Prostate gland (tissue), 2 donors: ENCODE data around the gene SLC66A2. TPM values are rescaled to one million over a fixed set of nuclear protein-coding genes. Genes with fewer than 3 reads are reported as not detected.
A peak's percentile ranks its signal among the peaks of the same experiment; 100 is the strongest.

Experiments
- DNase-seq: peaks from one replicate; pipeline ENCODE4 v3.0.0-alpha.2; 2019; ENCODE audit warnings: low spot score
- H3K27ac ChIP-seq, 2 donors: fragments of 200-600 bp; sonication (generic); 2 replicates each; pipeline ENCODE4 v1.5.1; 2017 to 2019
- H3K27me3 ChIP-seq: fragments of 200-600 bp; sonication (generic); replicated peaks from 2 replicates; pipeline ENCODE4 v1.5.1; 2019; ENCODE audit not compliant: insufficient read depth
- H3K36me3 ChIP-seq, 2 donors: fragments of 200-600 bp; sonication (generic); 1 replicate in 1 of 2; 2 replicates in 1 of 2; pipeline versions ENCODE4 v1.5.1 to v1.8.1; 2017 to 2019
- H3K4me1 ChIP-seq: fragments of 200-600 bp; sonication (generic); replicated peaks from 2 replicates; pipeline ENCODE4 v1.5.1; 2019
- H3K4me3 ChIP-seq, 2 donors: fragments of 200-600 bp; sonication (generic); 2 replicates each; pipeline ENCODE4 v1.5.1; 2017 to 2019
- H3K9me3 ChIP-seq: fragments of 200-600 bp; sonication (generic); 2 replicates; pipeline ENCODE4 v1.5.1; 2017
- POLR2A ChIP-seq: fragments of 450-650 bp; IDR thresholded peaks from one replicate; pipeline ENCODE4 v1.6.1; 2016; ENCODE audit warnings: antibody characterized with exemption, mild to moderate bottlenecking
- POLR2AphosphoS5 ChIP-seq: sonication (generic); formaldehyde crosslinking; IDR thresholded peaks from one replicate; pipeline ENCODE4 v1.6.1; 2017; ENCODE audit warnings: antibody characterized with exemption
- WGBS: methylation state at CpG from one replicate; pipeline ENCODE4 v1.1.5; 2018; 5-methylcytosine and 5-hydroxymethylcytosine counted together
- intact Hi-C: fragments of 100-400 bp; cut with DNase I; formaldehyde crosslinking; loops from one replicate; pipeline ENCODE4 v1.14.2; 2022
- total RNA-seq, 2 donors: library from RNA; depleted of rRNA; stranded (reverse); fragments of >200 nt; gene quantifications; one replicate each; pipeline ENCODE4 v1.1.0, GENCODE V29; 2016
- TF ChIP-seq, protein P1 (sequence below), 4 experiments: fragments of 200-600 bp in 2 of 4; fragments of 450-650 bp in 2 of 4; sonication (generic) in 2 of 4; IDR thresholded peaks; 1 replicate in 3 of 4; 2 replicates in 1 of 4; pipeline ENCODE4 v1.5.1; 2016 to 2019; ENCODE audit warnings: antibody characterized with exemption in 4 of 4, mild to moderate bottlenecking in 2 of 4, moderate library complexity in 2 of 4

The SLC66A2 gene
- total RNA-seq, 2 donors from 2014 or later: 37.6 to 74.1 TPM

DNA sequence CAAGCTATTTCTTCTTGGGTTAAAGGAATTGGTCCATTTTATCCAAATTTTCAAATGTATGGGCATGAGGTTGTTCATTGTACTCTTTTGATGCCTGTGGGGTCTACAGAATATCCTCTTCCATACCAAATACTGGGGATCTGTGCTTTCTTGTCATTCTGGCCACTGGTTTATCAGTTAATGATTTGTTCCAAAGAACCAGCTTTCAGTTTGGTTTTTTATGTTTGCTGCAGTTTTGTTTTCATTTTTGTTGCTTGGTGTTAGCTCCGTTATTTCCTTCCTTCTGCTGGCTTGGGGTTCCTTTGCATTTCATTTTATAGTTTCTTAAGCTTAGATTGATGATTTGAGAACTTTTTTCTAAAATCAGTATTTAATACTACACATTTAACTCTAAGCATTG, 45.5 kb downstream of the SLC66A2 start:
- intact Hi-C loops: no loop called here
- 86% methylated on average over 1 of the region's 1 CpG for WGBS
- no peaks in the 10 kb centered on the region for H3K36me3 ChIP-seq
- H3K9me3 ChIP-seq: no peaks in the 10 kb centered on the region
- no peak overlapping the region for H3K27ac ChIP-seq
- H3K4me3 ChIP-seq: no peak overlapping the region
- TF ChIP-seq POLR2AphosphoS5 (no peak), POLR2A (no peak)
- TF ChIP-seq, protein P1, sequence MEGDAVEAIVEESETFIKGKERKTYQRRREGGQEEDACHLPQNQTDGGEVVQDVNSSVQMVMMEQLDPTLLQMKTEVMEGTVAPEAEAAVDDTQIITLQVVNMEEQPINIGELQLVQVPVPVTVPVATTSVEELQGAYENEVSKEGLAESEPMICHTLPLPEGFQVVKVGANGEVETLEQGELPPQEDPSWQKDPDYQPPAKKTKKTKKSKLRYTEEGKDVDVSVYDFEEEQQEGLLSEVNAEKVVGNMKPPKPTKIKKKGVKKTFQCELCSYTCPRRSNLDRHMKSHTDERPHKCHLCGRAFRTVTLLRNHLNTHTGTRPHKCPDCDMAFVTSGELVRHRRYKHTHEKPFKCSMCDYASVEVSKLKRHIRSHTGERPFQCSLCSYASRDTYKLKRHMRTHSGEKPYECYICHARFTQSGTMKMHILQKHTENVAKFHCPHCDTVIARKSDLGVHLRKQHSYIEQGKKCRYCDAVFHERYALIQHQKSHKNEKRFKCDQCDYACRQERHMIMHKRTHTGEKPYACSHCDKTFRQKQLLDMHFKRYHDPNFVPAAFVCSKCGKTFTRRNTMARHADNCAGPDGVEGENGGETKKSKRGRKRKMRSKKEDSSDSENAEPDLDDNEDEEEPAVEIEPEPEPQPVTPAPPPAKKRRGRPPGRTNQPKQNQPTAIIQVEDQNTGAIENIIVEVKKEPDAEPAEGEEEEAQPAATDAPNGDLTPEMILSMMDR (IDR thresholded peaks at IDR 0.05): no peak
- no peaks in the 10 kb centered on the region for H3K4me1 ChIP-seq
- H3K27me3 ChIP-seq: no peaks in the 10 kb centered on the region
- DNase-seq: no peak

DNA sequence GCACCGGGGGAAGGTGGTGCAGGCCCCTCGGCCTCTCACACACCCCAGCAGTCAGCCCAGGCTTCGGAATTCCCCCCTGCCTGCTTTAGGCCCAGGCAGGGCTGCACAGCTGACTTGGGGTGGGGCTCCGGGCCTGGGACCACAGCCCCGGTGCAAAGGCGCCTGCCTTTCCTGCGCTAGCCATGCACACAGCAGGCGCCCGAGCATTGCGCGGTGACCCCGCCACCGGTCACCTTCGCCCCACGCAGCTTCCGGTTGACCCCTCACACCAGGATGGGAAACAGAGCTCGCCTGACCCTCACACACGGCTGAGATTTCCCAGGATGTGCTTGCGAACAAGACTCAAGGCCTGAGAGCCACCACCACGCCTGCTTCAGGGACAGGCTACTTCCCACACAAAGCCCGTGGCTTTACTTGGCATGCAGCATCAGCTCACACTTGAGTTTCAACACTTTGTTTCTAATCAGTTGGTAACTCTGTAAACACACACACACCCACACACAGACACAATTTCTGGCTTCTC, 46.0 kb downstream of the SLC66A2 start:
- H3K9me3 ChIP-seq: no peaks in the 10 kb centered on the region
- H3K36me3 ChIP-seq: no peaks in the 10 kb centered on the region
- H3K27ac ChIP-seq: no peak overlapping the region
- intact Hi-C loops: no loop called here
- no peak overlapping the region for H3K4me3 ChIP-seq
- 93% methylated on average over 21 of the region's 21 CpGs for WGBS
- no peaks in the 10 kb centered on the region for H3K4me1 ChIP-seq
- DNase-seq: peak; percentile 3
- TF ChIP-seq, protein P1 (IDR thresholded peaks at IDR 0.05): no peak
- TF ChIP-seq POLR2AphosphoS5 (no peak), POLR2A (no peak)
- H3K27me3 ChIP-seq: no peaks in the 10 kb centered on the region

DNA sequence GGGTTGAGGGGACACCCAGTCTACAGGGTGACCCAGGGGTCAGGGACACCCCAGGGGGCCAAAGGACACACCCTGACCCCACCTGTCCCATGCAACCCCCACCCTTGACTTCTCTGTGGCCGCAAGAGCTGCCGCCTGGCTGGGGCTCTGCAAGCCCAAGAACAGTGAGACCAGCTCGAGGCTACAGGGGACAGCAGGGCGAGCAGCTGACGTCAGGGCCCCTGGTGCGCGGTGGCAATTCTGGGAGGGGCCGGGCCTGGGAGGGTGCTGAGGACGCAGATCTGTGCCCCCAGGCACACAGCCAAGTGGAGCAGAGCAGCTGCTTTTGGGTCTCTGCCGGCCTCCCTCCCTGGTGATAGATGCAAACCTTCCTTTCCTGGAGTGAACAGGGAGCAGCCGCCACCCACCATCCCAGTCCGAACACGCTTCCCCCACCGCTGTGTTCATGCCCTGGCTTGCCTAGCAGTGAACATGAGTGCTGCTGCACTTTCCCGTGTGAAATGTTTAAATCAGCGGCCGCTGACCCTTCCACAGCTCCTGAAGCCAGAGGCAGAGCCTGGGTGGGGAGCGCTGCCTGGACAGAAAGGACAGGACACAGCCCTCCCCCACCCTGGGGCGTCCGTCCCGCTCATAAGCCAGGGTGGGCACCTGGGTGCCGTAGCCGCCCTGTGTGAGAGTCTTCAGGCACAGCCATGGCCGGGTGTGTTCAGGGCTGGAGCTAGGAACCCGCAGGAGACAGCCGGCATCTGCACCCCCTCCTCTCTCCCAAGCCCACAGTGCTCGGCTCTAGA, 46.9 kb downstream of the SLC66A2 start:
- DNase-seq: peak; percentile 46
- no peaks in the 10 kb centered on the region for H3K36me3 ChIP-seq
- H3K4me3 ChIP-seq: no peak overlapping the region
- peak overlapping the region in 1 of 2 donors; percentile 22 for H3K27ac ChIP-seq
- 64% methylated on average over 18 of the region's 27 CpGs for WGBS
- no peaks in the 10 kb centered on the region for H3K9me3 ChIP-seq
- no peaks in the 10 kb centered on the region for H3K4me1 ChIP-seq
- intact Hi-C loops: no loop called here
- TF ChIP-seq POLR2AphosphoS5 (no peak), POLR2A (no peak)
- TF ChIP-seq, protein P1 (IDR thresholded peaks at IDR 0.05): no peak
- no peaks in the 10 kb centered on the region for H3K27me3 ChIP-seq

DNA sequence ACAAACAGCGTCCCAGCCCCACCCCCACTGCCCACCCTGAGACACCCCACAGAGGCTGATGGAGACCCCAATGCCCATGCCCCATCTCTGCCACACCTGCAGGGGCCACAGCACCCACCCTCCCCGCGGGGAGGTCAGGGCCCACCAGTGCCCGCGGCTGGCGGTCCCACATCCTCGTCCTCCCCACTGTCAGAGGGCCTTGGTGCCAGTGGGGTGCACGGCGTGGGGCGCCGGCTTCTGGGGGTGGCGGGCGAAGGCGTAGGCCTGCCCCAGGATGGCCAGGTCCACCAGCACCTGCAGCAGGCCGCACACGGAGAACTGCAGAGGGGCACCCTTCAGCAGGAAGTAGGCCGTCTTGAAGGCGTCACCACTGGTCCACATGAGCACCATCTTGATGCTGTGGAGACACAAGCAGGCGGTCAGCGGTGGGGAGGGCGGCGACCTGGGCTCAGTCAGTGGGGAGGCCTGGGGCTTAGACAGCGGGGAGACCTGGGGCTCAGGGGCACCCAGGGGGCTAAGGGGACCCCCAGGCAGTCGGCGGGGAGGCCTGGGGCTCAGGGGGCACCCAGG, 47.6 kb downstream of the SLC66A2 start:
- Histone ChIP-seq H3K36me3 (no peaks in the 10 kb centered on the region), H3K4me1 (no peaks in the 10 kb centered on the region), H3K4me3 (no peak overlapping the region), H3K9me3 (no peaks in the 10 kb centered on the region), H3K27ac (no peak overlapping the region), H3K27me3 (no peaks in the 10 kb centered on the region)
- intact Hi-C loops: no loop called here
- TF ChIP-seq POLR2AphosphoS5: no peak
- TF ChIP-seq, protein P1 (IDR thresholded peaks at IDR 0.05): no peak
- TF ChIP-seq POLR2A: no peak
- DNase-seq: peak; percentile 3
- 96% methylated on average over 24 of the region's 25 CpGs for WGBS
